GM23338 (cell line): ENCODE results near the gene CRYBB2.

Experiments
- CTCF ChIP-seq, 2 experiments: fragments of 200-600 bp in 1 of 2; sonication (generic) in 1 of 2; conservative IDR thresholded peaks; 2 replicates each; pipeline versions ENCODE4 v1.5.1 to v1.6.1; 2016 to 2017; ENCODE audit warnings: antibody characterized with exemption in 2 of 2, low read depth in 2 of 2, mild to moderate bottlenecking in 2 of 2, moderate library complexity in 1 of 2
- EZH2phosphoT487 ChIP-seq: fragments of 200-600 bp; sonication (generic); IDR thresholded peaks from one replicate; pipeline ENCODE4 v1.8.1; 2018; ENCODE audit warnings: antibody characterized with exemption; ENCODE audit not compliant: unreplicated experiment
- POLR2AphosphoS5 ChIP-seq: IDR thresholded peaks from 2 replicates; pipeline ENCODE4 v1.6.1; 2016; ENCODE audit warnings: antibody characterized with exemption, low read depth

- TF ChIP-seq CTCF (conservative IDR thresholded peaks at IDR 0.05; ENCODE audit: low read depth in 2 of 2) (no peak), EZH2phosphoT487 (no peak), POLR2AphosphoS5 (no peak)
These were observed 17.0 kb downstream of the CRYBB2 start for GRCh38 chr22:25236417-25236816.
